Gastrocnemius medialis (tissue), 4 donors: Measurements from ENCODE around the gene KRT85.

Experiments used
- CTCF ChIP-seq, 5 experiments: fragments of 450-650 bp in 3 of 5; fragments of 200-600 bp in 2 of 5; sonication (generic) in 2 of 5; IDR thresholded peaks in 4 of 5; conservative IDR thresholded peaks in 1 of 5; 1 replicate in 4 of 5; 2 replicates in 1 of 5; pipeline ENCODE4 v1.5.1; 2016 to 2019; ENCODE audit warnings: antibody characterized with exemption in 5 of 5, mild to moderate bottlenecking in 3 of 5, moderate library complexity in 3 of 5
- POLR2A ChIP-seq, 2 donors: fragments of 450-650 bp; IDR thresholded peaks; one replicate each; pipeline ENCODE4 v1.6.1; 2017; ENCODE audit warnings: antibody characterized with exemption in 2 of 2, mild to moderate bottlenecking in 2 of 2, moderate library complexity in 2 of 2

DNA sequence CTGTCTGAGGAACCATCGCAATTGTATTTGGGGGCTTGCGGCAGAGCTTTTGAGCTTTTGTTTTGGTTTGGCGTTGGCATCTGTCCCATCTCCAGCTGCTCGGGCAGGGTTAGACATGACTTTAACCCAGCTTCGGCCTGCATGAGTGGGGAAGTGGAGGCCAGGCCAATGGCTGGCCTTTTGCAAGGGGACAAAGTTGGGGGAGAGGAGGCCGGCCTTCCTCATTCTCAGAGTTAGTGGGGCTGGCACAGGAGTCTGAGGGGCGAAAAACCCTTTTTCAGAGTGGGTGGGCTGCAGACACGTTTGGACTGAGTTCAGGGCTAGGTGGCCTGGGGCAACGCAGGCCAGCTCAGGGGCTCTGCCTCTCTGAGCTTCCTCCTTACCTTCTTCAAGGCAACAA, 33.6 kb upstream of the KRT85 start:
- TF ChIP-seq CTCF (IDR thresholded peaks at IDR 0.05 in 4 of 5, conservative IDR thresholded peaks at IDR 0.05 in 1 of 5), result no peak
- no peak for TF ChIP-seq POLR2A (IDR thresholded peaks at IDR 0.05)
